Measurements from ENCODE around the gene PCK2. TPM values are rescaled to one million over a fixed set of nuclear protein-coding genes. Genes with fewer than 3 reads are reported as not detected.

Gene PCK2
- total RNA-seq, 4 donors from 2014 or later = 15.4 to 29.0 (median 21.0) TPM

GRCh38 chr14:24089890-24090289 lies 4.2 kb upstream of the PCK2 start:
- no peak for DNase-seq (ENCODE audit: low spot score in 2 of 2)
- intact Hi-C loops (cut with DNase I; ENCODE audit: low total_unique reads) = loop anchor here (10.0 kb wide), 1 partner anchor 75 kb away; no protein-coding TSS in a partner anchor
- H3K4me3 ChIP-seq (ENCODE audit: low read depth, poor library complexity, severe bottlenecking) = no peak overlapping the region
- TF ChIP-seq POLR2A (IDR thresholded peaks at IDR 0.05) (no peak), CTCF (IDR thresholded peaks at IDR 0.05) (no peak)
- WGBS, 2 donors = 84 to 90% methylated on average over 6 of the region's 6 CpGs

- no peak for DNase-seq (ENCODE audit: low spot score in 2 of 2)
- H3K4me3 ChIP-seq (ENCODE audit: low read depth, poor library complexity, severe bottlenecking) = no peak overlapping the region
- intact Hi-C loops (cut with DNase I; ENCODE audit: low total_unique reads) = loop anchor here (10.0 kb wide), 1 partner anchor 77 kb away; no protein-coding TSS in a partner anchor
- TF ChIP-seq POLR2A (IDR thresholded peaks at IDR 0.05) (no peak), CTCF (IDR thresholded peaks at IDR 0.05) (no peak)
These were observed 2.0 kb upstream of the PCK2 start for GRCh38 chr14:24092110-24092504.

- intact Hi-C loops (cut with DNase I; ENCODE audit: low total_unique reads) = loop anchor here (10.0 kb wide), 1 partner anchor 78 kb away; no protein-coding TSS in a partner anchor
- no peak for TF ChIP-seq CTCF (IDR thresholded peaks at IDR 0.05)
- no peak for TF ChIP-seq POLR2A (IDR thresholded peaks at IDR 0.05)
- WGBS, 2 donors = 70 to 81% methylated on average over 4 of the region's 4 CpGs
- DNase-seq (ENCODE audit: low spot score in 2 of 2) = no peak
- H3K4me3 ChIP-seq (ENCODE audit: low read depth, poor library complexity, severe bottlenecking) = no peak overlapping the region
These were observed 1.5 kb upstream of the PCK2 start for GRCh38 chr14:24092505-24093206.

- TF ChIP-seq POLR2A (IDR thresholded peaks at IDR 0.05) = no peak
- no peak for TF ChIP-seq CTCF (IDR thresholded peaks at IDR 0.05)
- no peak for DNase-seq (ENCODE audit: low spot score in 2 of 2)
- intact Hi-C loops (cut with DNase I; ENCODE audit: low total_unique reads) = loop anchor here (10.0 kb wide), 1 partner anchor 79 kb away; no protein-coding TSS in a partner anchor
- no peak overlapping the region for H3K4me3 ChIP-seq (ENCODE audit: low read depth, poor library complexity, severe bottlenecking)
- WGBS, 2 donors = 59 to 60% methylated on average over 19 of the region's 19 CpGs
These were observed 757 bp upstream of the PCK2 start for GRCh38 chr14:24093207-24093900.

- peak overlapping the region; percentile 73 for H3K4me3 ChIP-seq (ENCODE audit: low read depth, poor library complexity, severe bottlenecking)
- intact Hi-C loops (cut with DNase I; ENCODE audit: low total_unique reads) = loop anchor here (10.0 kb wide), 1 partner anchor 80 kb away; no protein-coding TSS in a partner anchor
- TF ChIP-seq POLR2A (IDR thresholded peaks at IDR 0.05) = no peak
- no peak for TF ChIP-seq CTCF (IDR thresholded peaks at IDR 0.05)
- WGBS, 2 donors = 5 to 8% methylated on average over 14 of the region's 14 CpGs
- DNase-seq (ENCODE audit: low spot score in 2 of 2) = no peak
These were observed 745 bp downstream of the PCK2 start for GRCh38 chr14:24094841-24095270.

All from lower leg skin (tissue), 4 donors.